Daoy (cell line): Measurements from ENCODE around the gene COLEC11. TPM values are rescaled to one million over a fixed set of nuclear protein-coding genes. Genes with fewer than 3 reads are reported as not detected.
"Not testable (repeated sequence)": the region's sequence is repeated elsewhere in the genome, so short reads cannot be mapped to it uniquely, and the experiment has no call there.

Source experiments
- DNase-seq: peaks from one replicate; pipeline ENCODE4 v3.0.0-alpha.2; 2015; ENCODE audit warnings: low read depth
- total RNA-seq: library from RNA; depleted of rRNA; stranded (reverse); fragments of >200 nt; shearing (Covaris generic); gene quantifications from 2 replicates; pipeline ENCODE4 v1.2.3, GENCODE V29; 2014

Gene COLEC11
- total RNA-seq, 1 experiment from 2014 or later, result not detected

- no peak for DNase-seq
Measured at GRCh38 chr2:3606028-3606369, 11.1 kb downstream of the COLEC11 start.

DNA sequence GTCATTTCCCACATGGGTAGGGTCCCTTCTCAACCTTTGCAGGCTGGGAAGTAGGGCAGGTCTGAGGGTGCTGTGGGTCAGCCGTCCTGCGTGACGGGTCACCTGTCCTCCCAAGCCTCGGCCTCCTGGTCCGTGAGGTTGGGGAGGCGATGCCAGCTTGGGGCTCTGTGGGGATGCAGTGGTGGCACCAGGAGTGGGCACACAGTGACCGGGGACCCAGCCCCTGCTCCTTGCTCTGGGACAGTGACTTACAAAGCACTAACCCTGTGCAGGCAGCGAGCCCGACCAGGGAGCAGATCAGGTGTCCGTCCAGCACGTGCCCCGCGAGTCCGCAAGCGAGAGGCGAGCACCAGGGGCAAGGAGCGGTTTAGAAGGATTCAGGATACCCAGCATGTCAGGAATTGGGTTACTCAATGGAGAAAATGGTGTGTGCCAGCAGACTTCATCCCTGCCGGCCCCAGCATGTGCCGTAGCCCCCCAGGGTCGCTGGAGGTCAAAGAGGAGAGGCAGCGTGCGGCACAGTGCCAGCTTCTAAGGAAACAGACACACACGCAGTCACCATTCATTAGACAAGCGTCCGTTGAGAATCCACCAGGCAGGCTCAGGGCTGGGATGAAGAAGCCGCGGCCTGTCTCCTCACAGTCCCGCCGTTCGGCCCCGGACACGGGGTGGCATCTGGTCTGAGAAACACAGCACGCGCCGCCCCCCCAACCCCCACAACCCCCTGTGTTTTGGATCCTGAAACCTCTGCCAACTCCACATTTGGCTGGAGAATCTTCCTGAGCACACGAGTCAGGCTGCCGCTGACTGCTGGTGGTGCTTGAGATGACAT is 11.7 kb downstream of the COLEC11 start:
- DNase-seq, result no peak

GRCh38 chr2:3608373-3609278 is 13.7 kb downstream of the COLEC11 start:
- DNase-seq, result no peak

DNA sequence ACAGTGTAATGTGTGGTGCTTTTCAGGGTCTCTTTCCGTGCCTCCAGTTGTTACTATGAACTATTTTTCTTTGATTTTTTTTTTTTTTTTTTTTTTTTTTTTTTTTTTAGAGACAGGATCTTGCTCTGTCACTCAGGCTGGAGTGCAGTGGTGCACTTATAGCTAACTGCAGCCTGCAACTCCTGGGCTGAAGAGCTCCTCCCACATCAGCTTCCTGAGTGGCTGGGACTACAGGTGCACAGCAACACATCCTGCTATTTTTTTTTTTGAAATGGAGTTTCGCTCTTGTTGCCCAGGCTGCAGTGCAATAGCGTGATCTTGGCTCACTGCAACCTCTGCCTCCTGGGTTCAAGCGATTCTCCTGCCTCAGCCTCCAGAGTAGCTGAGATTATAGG is 14.4 kb downstream of the COLEC11 start:
- DNase-seq, result not testable (repeated sequence)

DNA sequence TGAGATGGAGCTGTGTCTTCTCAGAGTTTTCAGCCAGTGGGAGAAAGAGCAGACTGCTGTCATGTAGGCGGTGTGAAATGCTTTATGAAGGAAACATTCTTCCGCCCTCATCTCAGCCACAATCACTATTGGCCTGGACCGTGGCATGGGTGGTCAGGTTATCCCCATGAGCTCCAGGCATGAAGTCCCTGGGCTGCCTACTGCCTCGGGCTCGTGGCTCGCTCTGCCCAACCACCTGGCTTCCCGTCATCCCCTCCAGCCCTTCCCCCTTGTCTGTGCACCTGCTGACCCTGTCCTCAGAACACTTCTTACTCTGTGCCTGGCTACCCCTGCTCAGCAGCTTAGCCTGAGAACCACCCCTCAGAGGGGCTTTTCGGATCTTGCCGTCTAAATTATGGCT is 15.5 kb downstream of the COLEC11 start:
- no peak for DNase-seq

GRCh38 chr2:3610881-3611505 is 16.1 kb downstream of the COLEC11 start:
- no peak for DNase-seq

GRCh38 chr2:3611589-3611988 is 16.7 kb downstream of the COLEC11 start:
- DNase-seq, result no peak

- DNase-seq, result no peak
Measured at GRCh38 chr2:3612639-3613523, 18.0 kb downstream of the COLEC11 start.

DNA sequence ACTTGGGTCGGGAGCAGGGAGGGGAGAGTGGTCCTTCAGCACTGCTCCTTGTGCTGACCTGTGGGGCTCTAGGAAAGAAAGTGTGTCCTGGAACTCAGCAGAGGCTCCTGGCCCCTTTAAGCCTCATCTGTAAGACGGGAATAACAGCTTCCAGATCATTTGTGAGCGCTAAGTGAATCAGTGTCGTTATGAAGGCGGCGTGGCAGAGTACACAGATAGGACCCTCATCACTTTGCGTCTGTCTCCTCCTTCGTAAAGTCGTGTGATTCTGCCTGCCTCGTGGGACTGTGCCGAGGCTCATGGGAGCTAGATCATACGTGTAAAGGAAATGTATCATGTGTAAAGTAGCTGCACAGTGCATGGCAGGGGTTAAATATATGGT is 18.6 kb downstream of the COLEC11 start:
- DNase-seq, result no peak

GRCh38 chr2:3614743-3615142 is 19.8 kb downstream of the COLEC11 start:
- DNase-seq, result not testable (repeated sequence)

DNA sequence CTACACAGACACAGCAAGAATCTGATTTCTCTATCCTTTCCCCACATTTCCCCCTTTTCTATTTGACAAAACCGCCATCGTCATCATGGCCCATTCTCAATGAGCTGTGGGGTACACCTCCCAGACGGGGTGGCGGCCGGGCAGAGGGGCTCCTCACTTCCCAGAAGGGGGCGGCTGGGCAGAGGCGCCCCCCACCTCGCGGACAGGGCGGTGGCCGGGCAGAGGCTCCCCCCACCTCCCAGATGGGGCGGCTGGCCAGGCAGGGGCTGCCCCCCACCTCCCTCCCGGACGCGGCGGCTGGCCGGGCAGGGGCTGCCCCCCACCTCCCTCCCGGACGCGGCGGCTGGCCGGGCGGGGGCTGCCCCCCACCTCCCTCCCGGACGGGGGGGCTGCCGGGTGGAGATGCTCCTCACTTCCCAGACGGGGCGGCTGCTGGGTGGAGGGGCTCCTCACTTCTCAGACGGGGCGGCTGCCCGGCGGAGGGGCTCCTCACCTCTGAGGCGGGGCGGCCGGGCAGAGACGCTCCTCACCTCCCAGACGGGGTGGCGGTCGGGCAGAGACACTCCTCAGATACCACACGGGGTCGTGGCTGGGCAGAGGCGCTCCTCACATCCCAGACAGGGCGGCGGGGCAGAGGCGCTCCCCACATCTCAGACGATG is 20.8 kb downstream of the COLEC11 start:
- DNase-seq, result not testable (repeated sequence)

GRCh38 chr2:3616435-3617197 is 21.7 kb downstream of the COLEC11 start:
- not testable (repeated sequence) for DNase-seq

DNA sequence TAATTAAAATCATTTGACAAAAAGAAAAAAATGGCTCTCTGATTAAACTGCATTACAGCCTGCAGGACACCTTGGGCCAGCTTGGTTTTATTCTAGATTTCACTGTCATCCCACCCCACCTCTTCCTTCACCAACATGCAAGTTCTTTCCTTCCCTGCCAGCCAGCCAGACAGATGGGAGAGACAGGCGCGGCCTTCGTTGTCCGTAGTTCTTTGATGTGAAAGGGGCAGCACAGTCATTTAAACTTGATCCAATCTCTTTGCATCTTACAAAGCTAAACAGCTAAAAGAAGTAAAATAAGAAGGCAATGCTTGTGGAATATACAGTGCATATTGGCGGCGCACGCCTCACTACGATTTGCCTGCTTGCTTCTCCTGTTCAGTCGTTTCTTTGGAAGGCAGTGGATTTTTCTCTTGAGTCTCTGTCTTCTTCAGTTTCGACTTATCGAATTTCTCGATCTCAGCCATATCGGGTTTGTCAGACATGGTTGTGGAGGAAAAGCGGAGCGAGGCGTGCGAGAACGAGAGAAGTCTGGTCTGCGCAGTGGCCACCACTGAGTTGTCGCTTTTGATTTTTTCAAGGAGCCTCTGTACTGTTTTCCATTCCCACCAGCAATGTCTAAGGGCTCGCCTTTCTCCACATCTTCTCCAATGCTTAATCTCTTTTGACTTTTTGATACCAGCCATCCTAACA is 22.4 kb downstream of the COLEC11 start:
- DNase-seq, result no peak

DNA sequence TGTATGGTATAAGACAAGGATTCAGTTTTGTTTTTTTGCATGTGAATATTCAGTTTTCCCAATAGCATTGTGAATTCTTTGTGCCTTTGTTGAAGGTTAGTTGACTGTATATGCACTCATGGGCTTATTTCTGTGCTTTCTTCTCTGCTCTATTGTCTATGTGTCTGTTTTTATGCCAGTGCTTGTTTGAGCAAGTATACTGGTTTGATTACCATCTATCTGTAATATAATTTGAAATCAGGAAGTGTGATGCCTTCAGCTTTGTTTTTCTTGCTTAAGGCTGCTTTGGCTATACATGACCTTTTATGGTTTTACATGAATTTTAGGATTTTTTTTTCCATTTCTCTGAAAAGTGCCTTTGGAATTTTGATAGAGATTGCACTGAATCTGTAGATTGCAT is 23.5 kb downstream of the COLEC11 start:
- DNase-seq, result no peak

DNA sequence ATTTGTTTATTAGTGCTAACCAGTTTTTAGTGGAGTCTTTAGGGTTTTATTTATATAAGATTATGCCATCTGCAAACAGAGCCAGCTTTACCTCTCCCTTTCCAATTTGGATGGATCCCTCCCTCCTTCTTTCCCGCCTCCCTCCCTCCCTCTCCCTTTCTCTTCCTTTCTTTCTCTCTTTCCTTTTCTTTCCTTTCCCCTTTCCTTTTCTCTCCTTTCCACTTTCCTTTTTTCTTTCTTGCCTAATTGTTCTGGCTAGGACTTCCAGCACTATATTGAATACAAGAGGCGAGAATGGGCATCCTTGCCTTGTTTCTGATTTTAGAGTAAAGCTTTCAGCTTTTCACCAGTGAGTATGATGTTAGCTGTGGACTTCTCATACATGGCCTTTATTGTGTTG is 24.1 kb downstream of the COLEC11 start:
- no peak for DNase-seq

DNA sequence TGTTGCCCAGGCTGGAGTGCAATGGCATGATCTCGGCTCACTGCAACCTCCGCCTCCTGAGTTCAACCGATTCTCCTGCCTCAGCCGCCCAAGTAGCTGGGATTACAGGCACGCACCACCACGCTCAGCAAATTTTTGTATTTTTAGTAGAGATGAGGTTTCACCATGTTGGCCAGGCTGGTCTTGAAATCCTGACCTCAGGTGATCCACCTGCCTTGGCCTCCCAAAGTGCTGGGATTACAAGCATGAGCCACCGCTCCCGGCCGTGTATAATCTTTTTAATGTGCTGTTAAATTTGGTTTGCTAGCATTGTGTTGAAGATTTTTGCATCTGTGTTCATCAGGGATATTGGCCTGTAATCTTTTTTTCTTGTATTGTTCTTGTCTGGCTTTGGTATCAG is 24.7 kb downstream of the COLEC11 start:
- DNase-seq, result not testable (repeated sequence)

GRCh38 chr2:3620834-3621233 is 25.9 kb downstream of the COLEC11 start:
- no peak for DNase-seq

DNA sequence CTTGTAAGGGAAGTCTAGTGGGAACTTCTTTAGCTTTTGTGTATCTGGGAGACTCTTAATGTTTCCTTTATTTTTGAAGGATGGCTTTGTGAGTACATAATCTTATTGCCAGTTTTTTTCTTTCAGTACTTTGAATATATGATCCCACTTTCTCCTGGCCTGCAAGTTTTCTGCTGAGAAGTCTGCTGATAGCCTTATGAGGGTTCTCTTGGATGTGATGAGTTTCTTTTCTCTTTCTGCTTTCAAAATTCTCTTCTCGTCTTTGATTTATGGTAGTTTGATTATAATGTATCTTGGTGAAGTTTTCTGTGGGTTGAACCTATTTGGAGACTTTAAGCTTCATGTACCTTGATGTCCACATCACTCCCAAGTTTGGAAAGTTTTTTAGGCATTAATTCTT is 28.1 kb downstream of the COLEC11 start:
- no peak for DNase-seq

DNA sequence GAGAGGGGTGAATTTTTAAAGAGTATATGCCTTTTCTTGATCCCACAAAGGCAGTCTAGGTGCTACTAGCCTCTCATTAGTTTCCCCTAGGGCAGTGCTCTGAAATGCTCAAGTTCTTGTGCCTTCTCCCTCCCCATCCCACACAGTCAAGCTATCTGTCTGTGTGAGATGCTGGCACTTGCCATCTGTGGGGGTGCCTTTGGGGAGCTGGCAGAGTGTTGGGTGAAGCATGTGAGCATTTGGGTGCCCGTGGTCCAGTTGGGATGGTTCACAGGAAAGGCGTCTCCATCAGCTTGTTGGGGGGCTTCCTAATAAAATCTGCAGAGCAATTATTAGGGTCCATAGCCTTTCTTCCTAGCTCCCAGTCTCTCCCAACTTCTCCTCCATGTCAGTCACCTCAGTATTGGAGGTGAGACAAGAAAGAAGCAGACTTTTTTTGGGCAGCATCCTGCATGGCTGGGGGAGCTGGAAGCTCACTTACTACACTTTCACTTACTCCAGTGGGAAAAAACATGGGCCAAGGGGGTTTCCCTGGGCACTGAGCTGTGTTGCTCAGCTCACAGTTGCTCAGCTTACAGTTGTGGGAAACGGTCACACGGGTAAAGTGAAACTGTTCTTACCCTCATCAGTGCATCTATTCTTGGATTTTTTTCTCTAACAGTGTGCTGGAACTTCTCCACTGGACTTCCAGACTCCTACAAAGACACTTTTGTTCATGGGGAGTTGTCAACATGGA is 29.3 kb downstream of the COLEC11 start:
- DNase-seq, result no peak
